Measurements from ENCODE around the gene SLC5A7.

SLC5A7 gene

GRCh38 chr2:107986278-107987217 lies at the start of gene SLC5A7:
Gene SLC5A7 (plus strand): TSS chr2:107986524. CDS start chr2:107988156, 1,632 bp downstream.
- Mint-ChIP-seq H3K36me3 (no peaks in the 10 kb centered on the region), H3K4me1 (no peaks in the 10 kb centered on the region), H3K27me3 (no peaks in the 10 kb centered on the region), H3K27ac (no peak within 1 kb of the TSS), H3K4me3 (no peak within 1 kb of the TSS), H3K9me3 (peaks cover 2% of the 10 kb centered on the region)
- ATAC-seq (ENCODE audit: low read depth) = no peak
- no peak for DNase-seq (ENCODE audit: low spot score in 2 of 2)

DNA sequence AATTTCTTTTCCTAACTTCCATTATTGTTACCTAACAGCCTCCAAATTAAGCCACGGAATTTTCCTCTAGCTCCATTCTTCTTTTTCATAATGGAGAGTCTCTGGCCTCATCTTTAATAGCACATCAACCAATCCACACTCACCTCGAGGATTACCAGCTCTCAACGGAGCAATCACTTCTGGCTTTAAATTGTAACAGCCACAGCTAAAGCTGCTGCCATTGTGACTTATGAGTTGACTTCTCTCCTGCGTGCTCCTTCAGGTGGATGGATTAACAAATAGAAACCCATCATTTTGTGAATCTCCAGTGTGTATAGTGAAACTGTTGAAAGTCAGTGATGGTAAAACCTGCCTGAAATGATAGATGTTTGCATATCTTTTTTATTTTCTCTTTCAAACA lies 24.9 kb upstream of the SLC5A7 start:
- Mint-ChIP-seq H3K27ac (no peak overlapping the region), H3K4me1 (no peaks in the 10 kb centered on the region), H3K4me3 (no peak overlapping the region), H3K36me3 (no peaks in the 10 kb centered on the region), H3K27me3 (no peaks in the 10 kb centered on the region), H3K9me3 (peaks cover 3% of the 10 kb centered on the region)
- ATAC-seq (ENCODE audit: low read depth) (no peak), DNase-seq (ENCODE audit: low spot score in 2 of 2) (no peak)

DNA sequence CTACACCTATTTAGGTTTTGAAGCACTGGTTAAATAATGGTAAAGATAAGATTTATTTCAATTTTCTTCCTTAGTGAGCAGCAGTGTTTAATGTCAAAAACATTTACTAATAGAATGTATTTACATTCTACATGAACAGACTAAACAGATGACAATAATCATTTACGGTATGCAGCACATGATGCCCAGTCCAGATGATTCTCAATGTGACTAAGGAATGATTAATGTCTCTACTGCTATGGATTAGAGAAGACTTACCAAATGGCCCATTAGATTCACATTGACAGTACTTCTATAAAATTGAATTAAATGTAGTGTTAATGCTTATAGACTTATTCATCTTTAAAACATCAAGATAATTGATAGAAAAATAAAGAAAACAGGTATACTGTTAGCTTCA lies 22.1 kb upstream of the SLC5A7 start:
- ATAC-seq (ENCODE audit: low read depth) = no peak

GRCh38 chr2:107984707-107985106 lies 1.6 kb upstream of the SLC5A7 start:
- Mint-ChIP-seq H3K4me1 (no peaks in the 10 kb centered on the region), H3K27ac (no peak overlapping the region), H3K36me3 (no peaks in the 10 kb centered on the region), H3K9me3 (peaks cover 2% of the 10 kb centered on the region), H3K27me3 (no peaks in the 10 kb centered on the region), H3K4me3 (no peak overlapping the region)
- ATAC-seq (ENCODE audit: low read depth) (no peak), DNase-seq (ENCODE audit: low spot score in 2 of 2) (no peak)

More for the DNA sequence above, 22.1 kb upstream of the SLC5A7 start:
- no peaks in the 10 kb centered on the region for H3K36me3 Mint-ChIP-seq
- no peak for DNase-seq (ENCODE audit: low spot score in 2 of 2)
- no peaks in the 10 kb centered on the region for H3K27me3 Mint-ChIP-seq
- H3K27ac Mint-ChIP-seq = no peak overlapping the region
- no peaks in the 10 kb centered on the region for H3K4me1 Mint-ChIP-seq
- H3K9me3 Mint-ChIP-seq = peaks cover 3% of the 10 kb centered on the region
- H3K4me3 Mint-ChIP-seq = no peak overlapping the region

DNA sequence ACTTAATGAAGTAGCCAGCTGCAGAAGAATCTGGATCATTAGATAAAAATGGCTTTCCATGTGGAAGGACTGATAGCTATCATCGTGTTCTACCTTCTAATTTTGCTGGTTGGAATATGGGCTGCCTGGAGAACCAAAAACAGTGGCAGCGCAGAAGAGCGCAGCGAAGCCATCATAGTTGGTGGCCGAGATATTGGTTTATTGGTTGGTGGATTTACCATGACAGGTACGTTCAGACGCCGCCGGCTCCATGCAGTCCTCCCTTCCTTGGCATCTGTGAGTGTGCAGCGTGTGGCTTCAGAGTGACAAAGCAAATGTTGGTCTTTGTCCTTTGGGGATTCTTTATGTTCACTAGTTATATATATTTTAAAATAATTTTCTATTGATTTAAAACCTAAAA lies 1.8 kb downstream of the SLC5A7 start:
- no peaks in the 10 kb centered on the region for H3K4me1 Mint-ChIP-seq

DNA sequence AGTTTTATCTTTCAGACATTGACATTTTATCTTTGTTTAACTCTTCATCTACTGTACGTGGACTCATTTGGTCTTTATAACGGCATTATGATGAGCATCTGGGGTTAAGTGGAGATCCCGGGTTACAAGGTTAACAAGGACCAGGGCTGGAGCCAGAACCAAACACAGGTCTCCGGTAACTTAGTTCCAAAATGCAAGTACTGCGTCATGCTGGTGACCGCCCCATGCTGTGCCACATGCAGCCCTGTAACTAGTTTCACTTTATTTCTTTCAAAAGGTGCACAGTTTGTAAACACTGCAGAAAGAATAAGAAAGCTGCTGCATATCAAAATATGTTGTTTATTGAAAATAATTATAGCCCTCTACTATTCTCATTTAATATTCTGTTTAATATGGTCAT lies 3.1 kb downstream of the SLC5A7 start:
- Mint-ChIP-seq H3K9me3 (no peaks in the 10 kb centered on the region), H3K27me3 (no peaks in the 10 kb centered on the region), H3K4me1 (no peaks in the 10 kb centered on the region), H3K4me3 (no peak overlapping the region), H3K27ac (no peak overlapping the region), H3K36me3 (no peaks in the 10 kb centered on the region)
- no peak for DNase-seq (ENCODE audit: low spot score in 2 of 2)
- no peak for ATAC-seq (ENCODE audit: low read depth)

More for the DNA sequence above, 1.8 kb downstream of the SLC5A7 start:
- Mint-ChIP-seq H3K27ac (no peak overlapping the region), H3K4me3 (no peak overlapping the region), H3K9me3 (peaks cover 2% of the 10 kb centered on the region), H3K27me3 (no peaks in the 10 kb centered on the region), H3K36me3 (no peaks in the 10 kb centered on the region)
- ATAC-seq (ENCODE audit: low read depth) (no peak), DNase-seq (ENCODE audit: low spot score in 2 of 2) (no peak)

- ATAC-seq (ENCODE audit: low read depth) (no peak), DNase-seq (ENCODE audit: low spot score in 2 of 2) (no peak)
- H3K27me3 Mint-ChIP-seq = no peaks in the 10 kb centered on the region
- H3K4me3 Mint-ChIP-seq = no peak overlapping the region
- no peaks in the 10 kb centered on the region for H3K9me3 Mint-ChIP-seq
- H3K36me3 Mint-ChIP-seq = no peaks in the 10 kb centered on the region
- H3K27ac Mint-ChIP-seq = no peak overlapping the region
- H3K4me1 Mint-ChIP-seq = no peaks in the 10 kb centered on the region
These were observed 4.4 kb downstream of the SLC5A7 start for GRCh38 chr2:107990718-107991117.

DNA sequence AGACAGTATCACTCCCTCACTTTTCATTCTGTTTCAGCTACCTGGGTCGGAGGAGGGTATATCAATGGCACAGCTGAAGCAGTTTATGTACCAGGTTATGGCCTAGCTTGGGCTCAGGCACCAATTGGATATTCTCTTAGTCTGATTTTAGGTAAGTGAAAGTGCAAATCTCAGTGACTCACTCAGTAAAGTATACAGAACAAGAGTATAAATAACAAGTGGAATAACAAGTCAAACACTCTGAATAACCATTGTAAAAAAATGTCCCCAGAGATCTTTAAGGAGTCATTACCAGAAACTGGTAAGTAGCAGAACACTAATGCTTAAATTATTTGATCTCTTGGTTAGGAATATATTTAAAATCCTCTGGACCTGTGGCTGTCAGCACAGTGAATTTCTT lies 5.7 kb downstream of the SLC5A7 start:
- H3K36me3 Mint-ChIP-seq = no peaks in the 10 kb centered on the region
- H3K27me3 Mint-ChIP-seq = no peaks in the 10 kb centered on the region
- no peak overlapping the region for H3K27ac Mint-ChIP-seq
- no peak for ATAC-seq (ENCODE audit: low read depth)
- no peaks in the 10 kb centered on the region for H3K9me3 Mint-ChIP-seq
- no peak overlapping the region for H3K4me3 Mint-ChIP-seq
- no peak for DNase-seq (ENCODE audit: low spot score in 2 of 2)
- H3K4me1 Mint-ChIP-seq = no peaks in the 10 kb centered on the region

DNA sequence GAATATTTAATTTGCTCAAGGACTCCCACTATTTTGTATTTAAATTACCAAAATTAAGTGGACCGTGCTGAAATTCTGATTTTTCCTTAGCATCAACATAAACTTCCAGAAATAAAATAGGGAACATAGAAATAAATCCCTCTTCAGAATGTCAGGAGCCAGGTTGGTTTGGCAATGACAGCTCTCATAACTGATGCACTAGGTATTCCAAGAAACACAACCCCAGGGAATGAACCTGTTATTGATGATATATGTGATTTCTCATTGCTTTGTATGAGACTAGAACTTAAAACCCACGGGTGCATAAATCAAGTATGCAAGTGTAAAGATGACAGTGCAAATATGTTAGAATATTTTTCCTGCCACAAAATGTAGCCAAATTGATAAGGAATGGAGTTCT lies 12.8 kb downstream of the SLC5A7 start:
- no peak overlapping the region for H3K4me3 Mint-ChIP-seq
- no peak overlapping the region for H3K27ac Mint-ChIP-seq
- no peak for ATAC-seq (ENCODE audit: low read depth)
- H3K9me3 Mint-ChIP-seq = no peaks in the 10 kb centered on the region
- no peaks in the 10 kb centered on the region for H3K36me3 Mint-ChIP-seq
- H3K4me1 Mint-ChIP-seq = no peaks in the 10 kb centered on the region
- DNase-seq (ENCODE audit: low spot score in 2 of 2) = no peak
- no peaks in the 10 kb centered on the region for H3K27me3 Mint-ChIP-seq

- no peak for ATAC-seq (ENCODE audit: low read depth)
- Mint-ChIP-seq H3K36me3 (no peaks in the 10 kb centered on the region), H3K4me3 (no peak overlapping the region), H3K9me3 (no peaks in the 10 kb centered on the region), H3K27ac (no peak overlapping the region), H3K27me3 (no peaks in the 10 kb centered on the region), H3K4me1 (no peaks in the 10 kb centered on the region)
- DNase-seq (ENCODE audit: low spot score in 2 of 2) = no peak
These were observed 24.7 kb downstream of the SLC5A7 start for GRCh38 chr2:108010912-108011591.

DNA sequence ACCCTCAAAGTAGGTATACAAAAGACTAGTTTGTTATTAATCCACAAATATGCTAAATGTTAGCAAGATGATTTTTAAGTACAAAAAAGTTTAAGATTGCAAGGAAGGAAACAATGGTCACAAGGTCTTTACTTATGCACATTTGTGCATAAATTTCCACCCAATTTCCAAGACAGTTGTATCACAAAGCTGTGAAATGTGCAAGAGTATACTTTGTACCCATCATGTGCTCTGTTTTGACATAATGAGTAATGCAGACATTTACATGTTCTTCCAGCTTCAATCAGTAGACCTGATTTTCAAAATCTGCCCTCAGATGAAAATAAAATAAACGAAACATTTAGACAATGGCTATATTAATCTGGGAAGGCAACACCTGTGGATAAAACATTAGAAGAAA lies 27.0 kb downstream of the SLC5A7 start:
- DNase-seq (ENCODE audit: low spot score in 2 of 2) (no peak), ATAC-seq (ENCODE audit: low read depth) (no peak)
- Mint-ChIP-seq H3K4me3 (no peak overlapping the region), H3K9me3 (no peaks in the 10 kb centered on the region), H3K36me3 (no peaks in the 10 kb centered on the region), H3K4me1 (no peaks in the 10 kb centered on the region), H3K27ac (no peak overlapping the region), H3K27me3 (no peaks in the 10 kb centered on the region)

DNA sequence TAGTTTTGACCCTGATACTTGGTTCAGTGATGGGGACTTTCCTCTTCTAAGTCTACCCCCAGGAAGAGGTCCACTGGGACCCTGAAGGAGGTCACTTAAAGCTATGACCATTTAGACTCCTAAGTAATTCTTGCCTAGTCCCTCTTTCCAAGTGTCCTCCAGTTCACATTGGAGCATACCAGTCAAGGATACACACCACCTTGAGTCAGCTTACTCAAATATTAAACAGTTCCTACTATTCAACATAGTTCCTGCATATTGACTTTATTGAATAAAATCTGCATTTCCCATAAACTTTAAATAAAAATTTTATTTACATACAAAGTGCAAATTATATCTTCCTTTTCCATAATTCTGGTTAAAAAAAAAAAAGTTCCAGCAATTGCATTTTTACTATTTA lies 36.3 kb downstream of the SLC5A7 start:
- no peaks in the 10 kb centered on the region for H3K4me1 Mint-ChIP-seq
- no peaks in the 10 kb centered on the region for H3K9me3 Mint-ChIP-seq
- no peak for ATAC-seq (ENCODE audit: low read depth)
- H3K36me3 Mint-ChIP-seq = no peaks in the 10 kb centered on the region
- H3K27ac Mint-ChIP-seq = no peak overlapping the region
- DNase-seq (ENCODE audit: low spot score in 2 of 2) = no peak
- no peaks in the 10 kb centered on the region for H3K27me3 Mint-ChIP-seq
- H3K4me3 Mint-ChIP-seq = no peak overlapping the region

DNA sequence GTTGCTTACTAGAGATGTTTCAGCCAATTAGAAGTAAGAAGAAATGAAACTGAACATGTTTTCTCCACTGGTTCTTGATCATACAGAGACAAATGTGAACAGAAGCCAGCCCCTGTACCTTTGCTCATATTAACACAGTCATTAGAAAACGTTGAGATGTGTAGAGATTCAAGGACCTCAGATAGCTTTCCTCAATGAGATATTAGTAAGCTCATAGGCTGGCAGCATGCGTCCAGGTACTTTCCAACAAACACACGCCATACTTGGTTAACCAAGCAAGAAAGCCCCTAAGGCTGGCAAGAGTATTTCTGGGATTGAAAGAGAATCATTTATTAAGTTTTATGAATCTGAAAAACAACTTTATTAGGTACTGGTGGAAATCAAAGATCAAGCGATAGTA lies 37.5 kb downstream of the SLC5A7 start:
- H3K4me1 Mint-ChIP-seq = no peaks in the 10 kb centered on the region
- DNase-seq (ENCODE audit: low spot score in 2 of 2) = no peak
- H3K9me3 Mint-ChIP-seq = no peaks in the 10 kb centered on the region
- H3K36me3 Mint-ChIP-seq = no peaks in the 10 kb centered on the region
- no peak for ATAC-seq (ENCODE audit: low read depth)
- no peak overlapping the region for H3K4me3 Mint-ChIP-seq
- no peak overlapping the region for H3K27ac Mint-ChIP-seq
- no peaks in the 10 kb centered on the region for H3K27me3 Mint-ChIP-seq

DNA sequence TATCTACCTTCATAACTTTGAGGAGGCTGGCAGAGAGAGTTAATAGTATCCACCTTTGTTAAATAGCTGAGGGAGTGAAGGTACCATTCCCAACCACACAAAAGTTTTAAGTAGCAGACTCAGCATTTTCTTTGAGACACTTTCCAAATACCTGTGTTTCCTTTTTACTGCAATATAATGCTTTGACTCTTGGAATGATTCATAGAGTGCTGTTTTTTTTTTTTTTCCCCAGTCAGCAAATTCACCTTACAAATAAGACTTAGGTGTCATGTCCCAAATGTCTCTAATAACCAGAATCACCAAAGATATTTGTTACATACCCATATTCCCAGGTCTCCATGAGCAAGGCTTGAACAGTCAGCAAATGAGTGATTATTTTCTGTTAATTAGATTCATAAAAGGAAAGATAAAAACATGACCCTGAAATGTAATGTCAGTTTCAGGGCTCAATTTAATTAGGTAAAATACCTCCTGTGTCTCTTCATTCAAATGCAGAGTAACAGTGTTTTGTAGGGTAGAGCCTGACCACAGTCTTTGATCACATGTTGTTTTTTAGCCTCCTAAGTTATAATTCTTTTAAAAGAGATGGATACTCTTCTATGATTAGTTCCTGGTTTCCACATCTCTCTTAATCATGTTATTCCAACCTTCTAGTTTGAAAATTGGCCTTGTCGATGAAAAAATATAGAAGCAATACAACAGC lies 39.9 kb downstream of the SLC5A7 start:
- no peaks in the 10 kb centered on the region for H3K27me3 Mint-ChIP-seq
- no peak for ATAC-seq (ENCODE audit: low read depth)

More for the DNA sequence above, 39.9 kb downstream of the SLC5A7 start:
- Mint-ChIP-seq H3K36me3 (no peaks in the 10 kb centered on the region), H3K4me3 (no peak overlapping the region), H3K9me3 (no peaks in the 10 kb centered on the region), H3K4me1 (no peaks in the 10 kb centered on the region), H3K27ac (no peak overlapping the region)
- no peak for DNase-seq (ENCODE audit: low spot score in 2 of 2)
